A673 (cell line): ENCODE data around the gene CDK5RAP1.

Experiments
- EZH2 ChIP-seq: fragments of 200-600 bp; sonication (generic); IDR thresholded peaks from 2 replicates; pipeline ENCODE4 v1.6.1; 2017; ENCODE audit warnings: borderline replicate concordance, low read depth, mild to moderate bottlenecking, mixed read lengths, antibody characterized with exemption, low read length; ENCODE audit not compliant: poor library complexity, severe bottlenecking
- TF ChIP-seq, protein P1 (sequence below): fragments of 300-800, 200-600 bp; sonication (generic); conservative IDR thresholded peaks from 2 replicates; pipeline ENCODE4 v1.5.1; 2017; ENCODE audit warnings: low read depth, mild to moderate bottlenecking, antibody characterized with exemption, low read length, moderate library complexity, mixed read lengths

DNA sequence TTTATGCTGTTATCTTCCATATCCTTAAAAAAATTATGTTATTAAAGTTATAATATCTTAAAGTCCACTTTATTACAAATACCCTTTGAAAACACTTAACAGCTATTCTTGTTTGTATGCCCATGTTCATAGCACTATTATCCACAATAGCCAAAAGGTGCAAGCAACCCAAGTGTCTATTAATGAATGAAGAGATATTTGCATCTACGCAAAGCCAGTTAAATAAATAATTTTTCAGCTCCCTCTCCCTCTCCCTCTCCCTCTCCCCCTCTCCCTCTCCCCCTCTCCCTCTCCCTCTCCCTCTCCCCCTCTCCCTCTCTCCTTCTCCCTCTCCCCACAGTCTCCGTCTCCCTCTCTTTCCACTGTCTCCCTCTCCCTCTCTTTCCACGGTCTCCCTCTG lies 13.1 kb downstream of the CDK5RAP1 start:
- TF ChIP-seq EZH2 = no peak
- TF ChIP-seq, protein P1, sequence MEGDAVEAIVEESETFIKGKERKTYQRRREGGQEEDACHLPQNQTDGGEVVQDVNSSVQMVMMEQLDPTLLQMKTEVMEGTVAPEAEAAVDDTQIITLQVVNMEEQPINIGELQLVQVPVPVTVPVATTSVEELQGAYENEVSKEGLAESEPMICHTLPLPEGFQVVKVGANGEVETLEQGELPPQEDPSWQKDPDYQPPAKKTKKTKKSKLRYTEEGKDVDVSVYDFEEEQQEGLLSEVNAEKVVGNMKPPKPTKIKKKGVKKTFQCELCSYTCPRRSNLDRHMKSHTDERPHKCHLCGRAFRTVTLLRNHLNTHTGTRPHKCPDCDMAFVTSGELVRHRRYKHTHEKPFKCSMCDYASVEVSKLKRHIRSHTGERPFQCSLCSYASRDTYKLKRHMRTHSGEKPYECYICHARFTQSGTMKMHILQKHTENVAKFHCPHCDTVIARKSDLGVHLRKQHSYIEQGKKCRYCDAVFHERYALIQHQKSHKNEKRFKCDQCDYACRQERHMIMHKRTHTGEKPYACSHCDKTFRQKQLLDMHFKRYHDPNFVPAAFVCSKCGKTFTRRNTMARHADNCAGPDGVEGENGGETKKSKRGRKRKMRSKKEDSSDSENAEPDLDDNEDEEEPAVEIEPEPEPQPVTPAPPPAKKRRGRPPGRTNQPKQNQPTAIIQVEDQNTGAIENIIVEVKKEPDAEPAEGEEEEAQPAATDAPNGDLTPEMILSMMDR = no peak
